Measurements from ENCODE around the gene COL9A2. TPM values are rescaled to one million over a fixed set of nuclear protein-coding genes. Genes with fewer than 3 reads are reported as not detected.

COL9A2 gene
- total RNA-seq, 2 donors from 2014 or later, result 0.59 to 1.2 TPM

- Histone ChIP-seq H3K27ac (no peak overlapping the region), H3K4me3 (no peak overlapping the region), H3K27me3 (no peaks in the 10 kb centered on the region), H3K4me1 (no peaks in the 10 kb centered on the region), H3K9me3 (no peaks in the 10 kb centered on the region), H3K36me3 (no peaks in the 10 kb centered on the region)
- no peak for TF ChIP-seq CTCF (IDR thresholded peaks at IDR 0.05)
- no peak for DNase-seq (ENCODE audit: low spot score)
Observed at GRCh38 chr1:40309374-40310128, 7.5 kb downstream of the COL9A2 start.

DNA sequence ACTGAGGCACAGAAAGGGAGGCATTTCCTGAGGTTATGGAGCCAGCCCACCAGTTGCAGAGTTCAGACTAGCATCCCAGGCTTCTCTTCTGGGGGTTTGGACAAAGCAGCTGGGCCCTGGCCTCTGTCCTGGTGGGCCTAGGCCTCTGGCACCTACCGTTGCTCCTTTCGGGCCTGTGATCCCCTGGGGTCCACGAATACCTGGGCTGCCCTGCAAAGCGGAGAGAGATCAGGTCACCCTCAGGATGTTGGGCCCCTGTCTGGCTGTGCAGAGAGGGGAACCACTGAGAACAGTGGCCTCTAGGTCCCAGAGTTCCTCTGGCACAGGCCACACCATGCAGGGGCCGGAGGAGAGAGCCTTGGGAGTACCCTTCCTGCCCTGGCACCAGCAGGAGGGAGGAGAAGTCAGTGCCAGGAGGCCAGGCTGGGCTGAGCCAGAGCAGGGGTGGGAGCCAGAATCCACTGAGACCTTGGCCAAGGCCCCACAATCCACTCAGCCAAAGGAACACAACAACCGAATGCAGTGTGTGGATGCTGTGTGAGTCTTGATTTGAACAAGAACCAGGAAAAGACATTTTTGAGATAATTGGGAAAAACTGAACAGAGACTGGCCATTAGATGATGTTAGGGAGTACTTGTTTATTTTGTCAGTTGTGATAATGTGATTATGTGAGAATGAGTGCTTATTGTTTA lies 8.9 kb downstream of the COL9A2 start:
- no peak for TF ChIP-seq CTCF (IDR thresholded peaks at IDR 0.05)
- no peaks in the 10 kb centered on the region for H3K27me3 ChIP-seq
- H3K36me3 ChIP-seq, result no peaks in the 10 kb centered on the region
- no peaks in the 10 kb centered on the region for H3K9me3 ChIP-seq
- H3K4me1 ChIP-seq, result no peaks in the 10 kb centered on the region
- no peak overlapping the region for H3K27ac ChIP-seq
- DNase-seq (ENCODE audit: low spot score), result no peak
- H3K4me3 ChIP-seq, result no peak overlapping the region

DNA sequence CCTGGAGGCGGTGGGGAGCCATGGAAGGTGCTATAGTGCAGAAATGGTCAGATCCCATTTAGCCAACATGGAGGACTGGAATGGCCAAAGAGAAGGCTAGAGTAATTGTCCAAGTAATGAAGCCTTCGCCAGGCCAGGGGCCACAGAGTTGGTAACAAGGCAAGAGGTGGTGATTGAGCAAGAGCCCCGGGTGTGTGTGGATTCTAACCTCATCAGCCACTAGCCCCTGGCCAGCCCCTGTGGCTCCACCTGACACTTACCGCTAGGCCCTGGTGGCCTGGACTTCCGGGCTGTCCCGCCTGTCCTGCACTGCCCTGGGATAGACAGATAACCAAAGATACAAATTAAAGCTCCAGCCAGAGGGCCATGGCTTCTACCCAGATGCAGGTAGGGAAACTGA lies 9.9 kb downstream of the COL9A2 start:
- Histone ChIP-seq H3K4me1 (no peaks in the 10 kb centered on the region), H3K9me3 (no peaks in the 10 kb centered on the region), H3K36me3 (no peaks in the 10 kb centered on the region), H3K4me3 (no peak overlapping the region), H3K27me3 (no peaks in the 10 kb centered on the region), H3K27ac (no peak overlapping the region)
- no peak for TF ChIP-seq CTCF (IDR thresholded peaks at IDR 0.05)
- DNase-seq (ENCODE audit: low spot score), result no peak

GRCh38 chr1:40306296-40306695 lies 10.8 kb downstream of the COL9A2 start:
- H3K27ac ChIP-seq, result no peak overlapping the region
- H3K4me1 ChIP-seq, result no peaks in the 10 kb centered on the region
- H3K4me3 ChIP-seq, result no peak overlapping the region
- H3K27me3 ChIP-seq, result no peaks in the 10 kb centered on the region
- H3K9me3 ChIP-seq, result no peaks in the 10 kb centered on the region
- TF ChIP-seq CTCF (IDR thresholded peaks at IDR 0.05), result no peak
- no peaks in the 10 kb centered on the region for H3K36me3 ChIP-seq
- no peak for DNase-seq (ENCODE audit: low spot score)

- H3K4me1 ChIP-seq, result no peaks in the 10 kb centered on the region
- TF ChIP-seq CTCF (IDR thresholded peaks at IDR 0.05), result no peak
- DNase-seq (ENCODE audit: low spot score), result no peak
- no peaks in the 10 kb centered on the region for H3K36me3 ChIP-seq
- no peak overlapping the region for H3K4me3 ChIP-seq
- no peaks in the 10 kb centered on the region for H3K9me3 ChIP-seq
- H3K27ac ChIP-seq, result no peak overlapping the region
- H3K27me3 ChIP-seq, result no peaks in the 10 kb centered on the region
Observed at GRCh38 chr1:40305871-40306270, 11.2 kb downstream of the COL9A2 start.
